ENCODE results near the gene SAMD14.

GRCh38 chr17:50136096-50136687 is 6.2 kb upstream of the SAMD14 start:
- TF ChIP-seq CTCF (IDR thresholded peaks at IDR 0.05 in 4 of 5, conservative IDR thresholded peaks at IDR 0.05 in 1 of 5) (no peak), POLR2A (IDR thresholded peaks at IDR 0.05) (no peak)
